ENCODE data around the gene GCM1. TPM values are rescaled to one million over a fixed set of nuclear protein-coding genes. Genes with fewer than 3 reads are reported as not detected.

Gene GCM1
- total RNA-seq, 1 donor from 2014 or later: not detected

GRCh38 chr6:53112404-53112803 lies 36.2 kb downstream of the GCM1 start:
- no peak for TF ChIP-seq CTCF (IDR thresholded peaks at IDR 0.05; ENCODE audit: unreplicated experiment)
- DNase-seq (ENCODE audit: low spot score): no peak
- no peak overlapping the region for H3K27ac Mint-ChIP-seq (ENCODE audit: unreplicated experiment)
- peaks cover 1% of the 10 kb centered on the region for H3K27me3 Mint-ChIP-seq (ENCODE audit: unreplicated experiment)
- H3K9me3 Mint-ChIP-seq (ENCODE audit: unreplicated experiment): peaks cover 3% of the 10 kb centered on the region
- no peak overlapping the region for H3K4me3 Mint-ChIP-seq (ENCODE audit: unreplicated experiment)
- H3K36me3 Mint-ChIP-seq (ENCODE audit: low read depth, unreplicated experiment): peaks cover 5% of the 10 kb centered on the region
- no peaks in the 10 kb centered on the region for H3K4me1 Mint-ChIP-seq (ENCODE audit: unreplicated experiment)

- Mint-ChIP-seq H3K27ac (ENCODE audit: unreplicated experiment) (no peak overlapping the region), H3K4me1 (ENCODE audit: unreplicated experiment) (no peaks in the 10 kb centered on the region), H3K27me3 (ENCODE audit: unreplicated experiment) (peaks cover 1% of the 10 kb centered on the region), H3K9me3 (ENCODE audit: unreplicated experiment) (peaks cover 3% of the 10 kb centered on the region), H3K36me3 (ENCODE audit: low read depth, unreplicated experiment) (peaks cover 5% of the 10 kb centered on the region), H3K4me3 (ENCODE audit: unreplicated experiment) (no peak overlapping the region)
- TF ChIP-seq CTCF (IDR thresholded peaks at IDR 0.05; ENCODE audit: unreplicated experiment): no peak
- no peak for DNase-seq (ENCODE audit: low spot score)
These were observed 36.8 kb downstream of the GCM1 start for GRCh38 chr6:53111865-53112264.

- no peak for DNase-seq (ENCODE audit: low spot score)
These were observed 39.0 kb downstream of the GCM1 start for GRCh38 chr6:53109612-53110011.

GRCh38 chr6:53107091-53107490 lies 41.5 kb downstream of the GCM1 start:
- no peak for TF ChIP-seq CTCF (IDR thresholded peaks at IDR 0.05; ENCODE audit: unreplicated experiment)
- Mint-ChIP-seq H3K4me1 (ENCODE audit: unreplicated experiment) (peaks cover 10% of the 10 kb centered on the region), H3K9me3 (ENCODE audit: unreplicated experiment) (no peaks in the 10 kb centered on the region), H3K27me3 (ENCODE audit: unreplicated experiment) (no peaks in the 10 kb centered on the region), H3K4me3 (ENCODE audit: unreplicated experiment) (no peak overlapping the region), H3K27ac (ENCODE audit: unreplicated experiment) (no peak overlapping the region), H3K36me3 (ENCODE audit: low read depth, unreplicated experiment) (no peaks in the 10 kb centered on the region)
- DNase-seq (ENCODE audit: low spot score): no peak

More at GRCh38 chr6:53109612-53110011, 39.0 kb downstream of the GCM1 start:
- Mint-ChIP-seq H3K27ac (ENCODE audit: unreplicated experiment) (no peak overlapping the region), H3K4me1 (ENCODE audit: unreplicated experiment) (peaks cover 5% of the 10 kb centered on the region), H3K4me3 (ENCODE audit: unreplicated experiment) (no peak overlapping the region), H3K27me3 (ENCODE audit: unreplicated experiment) (no peaks in the 10 kb centered on the region), H3K9me3 (ENCODE audit: unreplicated experiment) (peaks cover 3% of the 10 kb centered on the region), H3K36me3 (ENCODE audit: low read depth, unreplicated experiment) (no peaks in the 10 kb centered on the region)
- no peak for TF ChIP-seq CTCF (IDR thresholded peaks at IDR 0.05; ENCODE audit: unreplicated experiment)

- DNase-seq (ENCODE audit: low spot score): no peak
- H3K27ac Mint-ChIP-seq (ENCODE audit: unreplicated experiment): peak overlapping the region; percentile 45
- no peaks in the 10 kb centered on the region for H3K9me3 Mint-ChIP-seq (ENCODE audit: unreplicated experiment)
- no peak overlapping the region for H3K4me3 Mint-ChIP-seq (ENCODE audit: unreplicated experiment)
- no peaks in the 10 kb centered on the region for H3K36me3 Mint-ChIP-seq (ENCODE audit: low read depth, unreplicated experiment)
- H3K27me3 Mint-ChIP-seq (ENCODE audit: unreplicated experiment): no peaks in the 10 kb centered on the region
- no peak for TF ChIP-seq CTCF (IDR thresholded peaks at IDR 0.05; ENCODE audit: unreplicated experiment)
- H3K4me1 Mint-ChIP-seq (ENCODE audit: unreplicated experiment): peaks cover 10% of the 10 kb centered on the region
These were observed 43.7 kb downstream of the GCM1 start for GRCh38 chr6:53104916-53105315.

Data from endothelial cell (in vitro differentiated cells).